HG03108 (cell line): Measurements from ENCODE around the gene AADAC.
A peak's percentile ranks its signal among the peaks of the same experiment; 100 is the strongest.
"Not testable (repeated sequence)": the region's sequence is repeated elsewhere in the genome, so short reads cannot be mapped to it uniquely, and the experiment has no call there.

Experiments
- ATAC-seq: cut with Tn5 transposase; IDR thresholded peaks from one replicate; pipeline ENCODE4 v1.9.1; 2021; ENCODE audit warnings: moderate library complexity; ENCODE audit not compliant: unreplicated experiment

The AADAC gene

GRCh38 chr3:151852074-151852811 is 38.3 kb downstream of the AADAC start:
- ATAC-seq: no peak

DNA sequence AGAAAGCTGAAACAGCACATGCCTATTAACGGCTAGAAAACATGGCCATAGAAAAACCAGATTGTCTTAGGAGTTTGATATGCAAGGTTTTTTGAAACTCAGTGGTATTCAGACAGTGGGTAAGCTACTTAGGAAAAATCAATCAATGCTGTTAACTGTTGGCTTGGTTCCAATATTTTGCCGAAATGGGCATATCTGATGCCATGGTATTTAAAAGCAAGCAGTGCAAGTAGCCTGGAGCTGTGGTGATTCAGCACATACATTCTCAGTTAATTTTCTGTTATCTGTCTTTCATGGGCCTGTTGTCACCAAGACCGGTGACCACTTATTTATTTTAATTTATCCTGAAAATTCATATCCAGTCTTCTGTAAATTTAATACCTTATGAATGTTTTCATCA is 42.2 kb downstream of the AADAC start:
- no peak for ATAC-seq

GRCh38 chr3:151856641-151857040 is 42.7 kb downstream of the AADAC start:
- no peak for ATAC-seq

GRCh38 chr3:151859233-151859673 is 45.3 kb downstream of the AADAC start:
- no peak for ATAC-seq

DNA sequence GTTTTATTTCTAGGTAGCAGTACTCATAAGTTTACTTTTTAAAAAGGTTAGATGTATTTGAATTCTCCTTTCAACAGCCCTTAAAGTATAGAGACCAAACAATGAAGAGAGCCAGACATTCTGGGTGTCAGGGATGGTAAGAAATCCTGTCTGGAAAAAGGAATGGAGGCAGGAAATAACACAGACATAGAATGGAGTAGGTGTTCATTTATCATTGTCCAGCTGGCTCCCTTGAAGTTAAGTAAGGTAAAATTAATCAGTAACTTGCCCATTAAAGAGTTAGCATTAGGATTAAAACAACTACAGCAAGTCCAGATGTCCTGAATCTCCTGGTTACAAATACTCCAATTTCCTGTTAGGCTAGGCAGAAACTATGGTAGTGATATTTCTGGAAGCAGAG is 46.0 kb downstream of the AADAC start:
- ATAC-seq: no peak

GRCh38 chr3:151863611-151864010 is 49.7 kb downstream of the AADAC start:
- no peak for ATAC-seq

DNA sequence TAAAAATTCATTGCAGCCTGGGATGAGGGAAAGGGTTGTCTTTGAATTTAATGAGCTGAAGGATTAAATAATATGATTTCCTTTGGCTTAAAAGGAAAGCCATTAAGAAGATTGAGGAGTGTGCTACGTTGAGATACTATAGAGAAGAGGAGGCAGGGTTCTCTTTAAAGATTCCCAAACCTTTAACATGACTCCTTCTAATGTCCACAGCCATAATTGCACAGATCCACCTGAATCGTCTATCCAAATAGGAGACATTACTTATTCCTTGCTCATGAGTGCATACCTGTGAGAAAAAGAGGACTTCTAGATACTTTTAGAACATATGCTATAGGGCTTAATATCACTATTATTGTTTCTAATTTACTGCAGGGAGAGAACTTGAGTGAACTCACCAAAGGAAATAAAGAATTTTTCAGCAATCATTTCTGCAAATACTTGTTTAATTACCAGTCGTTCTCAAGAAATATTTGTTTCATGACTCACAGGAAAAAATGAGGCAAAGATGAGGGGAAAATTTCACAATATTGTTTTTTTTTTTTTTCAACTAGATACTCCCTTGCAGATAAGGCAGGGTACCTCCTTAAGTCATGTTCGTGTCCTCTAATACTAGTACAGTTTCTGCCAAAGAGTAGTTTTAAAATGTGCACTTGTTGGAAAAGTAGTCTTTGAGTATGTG is 50.6 kb downstream of the AADAC start:
- ATAC-seq: no peak

DNA sequence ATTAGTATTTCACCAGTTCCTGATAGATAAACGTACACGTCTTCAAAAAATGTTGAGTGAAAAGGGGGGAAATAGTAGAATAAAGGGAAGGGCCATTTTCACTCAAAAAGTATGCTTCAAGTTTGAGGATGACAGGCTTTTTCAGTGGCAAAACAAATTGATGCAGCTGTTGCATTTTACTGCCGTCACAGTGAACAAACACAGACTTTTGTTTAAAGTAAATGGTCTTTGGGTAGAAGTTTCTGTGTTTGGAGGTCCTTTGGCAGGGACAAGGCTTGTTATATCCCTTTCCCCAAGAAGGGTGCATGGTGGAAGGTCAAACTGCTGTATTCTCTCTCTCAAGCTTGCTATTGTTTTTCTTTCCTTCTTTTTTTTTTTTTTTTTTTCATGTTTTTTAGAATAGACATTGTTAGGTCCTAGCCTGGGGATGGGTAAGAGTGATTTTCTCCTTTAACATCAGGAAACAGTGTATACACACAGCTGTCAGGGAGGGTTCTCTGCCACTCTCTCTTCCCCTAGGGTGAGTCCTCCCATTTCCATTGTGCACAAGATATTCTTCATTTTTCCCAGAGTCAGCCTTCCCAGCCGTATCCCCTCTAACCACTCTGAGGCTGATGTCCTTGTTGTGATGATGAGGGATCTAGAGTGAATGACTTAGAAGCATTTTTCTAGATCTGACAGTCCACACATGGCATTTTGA is 52.9 kb downstream of the AADAC start:
- no peak for ATAC-seq

DNA sequence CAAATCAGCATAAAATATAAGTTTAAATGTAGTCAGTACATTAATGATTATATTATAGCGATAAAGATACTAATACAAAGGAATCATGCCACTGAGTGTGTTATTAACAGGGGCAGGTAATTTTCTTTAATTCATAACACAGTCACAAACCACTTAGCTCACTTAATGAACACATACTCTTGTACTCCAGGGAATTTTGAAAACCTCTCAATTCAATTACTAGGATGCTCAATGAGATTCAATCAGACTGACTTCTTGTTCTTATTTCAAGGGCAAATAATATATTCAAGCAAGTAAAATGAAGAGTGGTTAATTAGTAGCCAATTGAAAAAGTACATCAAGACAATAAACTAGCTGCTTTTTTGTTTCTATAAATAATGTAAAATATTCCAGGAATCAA is 53.8 kb downstream of the AADAC start:
- ATAC-seq: no peak

DNA sequence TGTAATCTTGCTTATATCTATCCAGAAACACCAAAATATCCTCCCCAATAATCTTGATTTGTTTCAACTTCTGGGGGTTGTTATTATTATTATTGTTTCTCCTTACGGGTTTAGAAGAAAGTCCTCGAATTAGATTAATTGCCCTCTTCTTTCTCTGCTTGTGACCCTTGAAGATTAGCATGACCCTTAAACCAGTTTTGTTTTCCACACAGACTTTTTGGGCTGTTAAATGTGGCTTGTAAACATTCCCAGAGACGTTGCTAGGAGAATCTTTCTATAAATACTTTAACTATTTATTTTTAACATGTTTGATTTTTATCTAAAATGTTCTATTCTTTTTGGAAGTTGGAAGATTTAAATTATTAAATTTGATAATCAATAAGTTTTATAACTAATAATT is 55.3 kb downstream of the AADAC start:
- no peak for ATAC-seq

GRCh38 chr3:151871639-151872468 is 57.9 kb downstream of the AADAC start:
- ATAC-seq: peak; percentile 52

DNA sequence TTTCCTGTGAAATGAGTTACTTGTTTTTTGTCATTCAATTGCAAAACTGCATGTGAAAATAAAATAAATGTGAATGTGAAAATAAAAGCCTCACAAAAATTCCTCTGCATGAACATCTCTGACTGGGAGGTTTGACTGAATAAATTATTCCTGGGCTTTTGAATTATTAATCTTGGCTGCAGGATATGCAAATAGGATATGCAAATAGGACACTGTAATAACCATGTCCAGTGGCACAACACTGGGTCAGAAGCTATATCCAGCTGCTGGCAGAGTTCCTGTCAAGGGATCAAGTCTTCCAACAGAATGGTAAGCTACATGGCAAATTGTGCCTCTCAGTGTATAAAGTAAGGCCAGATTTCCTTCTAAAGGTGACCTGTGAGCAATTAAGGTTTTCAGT is 59.5 kb downstream of the AADAC start, which contains the start of gene SUCNR1:
Gene SUCNR1 (plus strand): TSS at position 246 of the 400 bp plus-strand sequence. CDS start 6,250 bp downstream, outside the sequence.
- no peak for ATAC-seq

DNA sequence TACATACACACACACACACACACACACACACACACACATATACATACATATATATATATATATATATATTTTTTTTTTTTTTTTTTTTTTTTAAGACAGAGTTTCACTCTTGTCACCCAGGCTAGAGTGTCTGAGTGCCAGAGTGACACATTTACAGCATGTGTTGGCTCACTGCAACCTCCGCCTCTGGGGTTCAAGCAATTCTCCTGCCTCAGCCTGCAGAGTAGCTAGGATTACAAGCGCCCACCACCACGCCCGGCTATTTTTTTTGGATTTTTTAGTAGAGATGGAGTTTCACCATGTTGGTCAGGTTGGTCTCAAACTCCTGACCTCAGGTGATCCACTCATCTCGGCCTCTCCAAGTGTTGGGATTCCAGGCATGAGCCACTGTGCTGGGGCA is 60.2 kb downstream of the AADAC start:
- ATAC-seq: not testable (repeated sequence)

DNA sequence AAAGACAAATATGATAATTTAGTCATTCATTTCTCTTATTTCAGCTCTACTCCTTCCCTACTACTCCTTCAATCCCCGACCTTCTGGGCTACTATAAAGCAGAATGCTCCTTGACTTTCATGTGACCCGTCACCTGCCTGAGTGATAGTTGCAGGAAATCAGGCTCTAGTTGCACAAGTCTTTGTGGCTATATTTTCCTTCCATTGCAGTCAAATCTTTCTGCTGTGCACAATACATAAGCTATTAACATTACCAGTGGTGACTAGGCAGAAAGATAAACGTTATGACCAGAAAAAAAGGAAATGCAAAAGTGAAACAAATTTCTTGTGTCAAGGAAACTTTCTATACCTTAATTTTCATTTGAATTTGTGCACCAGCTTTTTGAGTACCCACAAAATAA is 61.8 kb downstream of the AADAC start:
- peak; percentile 71 for ATAC-seq

DNA sequence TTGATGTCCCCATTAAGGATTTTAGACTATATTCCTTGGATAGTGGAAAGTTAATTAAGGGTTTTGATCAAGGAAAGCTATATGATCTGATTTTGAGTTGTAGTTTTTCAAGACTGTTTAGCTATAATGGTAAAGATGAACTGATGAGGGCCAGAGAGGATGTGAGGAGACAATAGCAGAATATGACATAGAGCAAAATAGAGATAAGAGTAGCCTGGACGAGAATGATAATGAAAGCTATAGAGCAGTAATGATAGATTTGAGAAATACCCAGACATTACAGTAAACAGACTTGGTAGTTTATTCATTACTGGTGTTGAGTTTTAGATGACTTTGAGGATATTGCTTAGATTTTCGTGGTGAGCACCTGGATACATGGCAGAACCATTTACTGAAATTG is 63.4 kb downstream of the AADAC start:
- no peak for ATAC-seq
